CD14-positive monocyte (primary cell): ENCODE results near the gene MPL. TPM values are rescaled to one million over a fixed set of nuclear protein-coding genes. Genes with fewer than 3 reads are reported as not detected.

Source experiments
- DNase-seq, 3 donors: peaks; one replicate each; pipeline ENCODE4 v3.0.0-alpha.2; 2011 to 2022
- H2AFZ ChIP-seq: 2 replicates; pipeline ENCODE4 v1.6.0; 2012; ENCODE audit warnings: mild to moderate bottlenecking, low read depth, low read length, inconsistent platforms; ENCODE audit not compliant: insufficient read depth, poor library complexity, severe bottlenecking
- H3K27ac ChIP-seq, 2 donors: 1 replicate in 1 of 2; 2 replicates in 1 of 2; pipeline ENCODE4 v1.5.1; 2012 to 2013; ENCODE audit warnings: low read length in 2 of 2, control low read depth in 1 of 2, inconsistent platforms in 1 of 2, low read depth in 1 of 2, mild to moderate bottlenecking in 1 of 2
- H3K27me3 ChIP-seq, 2 donors: one replicate each; pipeline versions ENCODE4 v1.6.0 to v1.6.1; 2011 to 2013; ENCODE audit warnings: low read length in 2 of 2; ENCODE audit not compliant: control insufficient read depth in 2 of 2, insufficient read depth in 2 of 2
- H3K36me3 ChIP-seq, 2 donors: replicated peaks in 1 of 2; 1 replicate in 1 of 2; 2 replicates in 1 of 2; pipeline versions ENCODE4 v1.5.1 to v1.6.1; 2012 to 2013; ENCODE audit warnings: low read length in 2 of 2, control low read depth in 1 of 2, inconsistent platforms in 1 of 2, mild to moderate bottlenecking in 1 of 2; ENCODE audit not compliant: insufficient read depth in 2 of 2, control insufficient read depth in 1 of 2
- H3K4me1 ChIP-seq, 2 donors: 1 replicate in 1 of 2; 2 replicates in 1 of 2; pipeline versions ENCODE4 v1.5.1 to v1.6.1; 2012 to 2013; ENCODE audit warnings: low read length in 2 of 2, control low read depth in 1 of 2, inconsistent platforms in 1 of 2, mild to moderate bottlenecking in 1 of 2, moderate library complexity in 1 of 2; ENCODE audit not compliant: insufficient read depth in 2 of 2, control insufficient read depth in 1 of 2
- H3K4me2 ChIP-seq: replicated peaks from 2 replicates; pipeline ENCODE3; 2012; ENCODE audit warnings: low read length, moderate library complexity, mild to moderate bottlenecking; ENCODE audit not compliant: poor library complexity, severe bottlenecking; ENCODE audit errors: extremely low read depth
- H3K4me3 ChIP-seq, 3 experiments: fragments of 200-600 bp in 1 of 3; sonication (generic) in 1 of 3; replicated peaks in 1 of 3; 1 replicate in 2 of 3; 2 replicates in 1 of 3; pipeline ENCODE4 v1.5.1; 2011 to 2013; ENCODE audit warnings: low read length in 3 of 3, mild to moderate bottlenecking in 3 of 3, control low read depth in 2 of 3, low read depth in 2 of 3, inconsistent platforms in 1 of 3, moderate library complexity in 1 of 3
- H3K79me2 ChIP-seq: 2 replicates; pipeline ENCODE4 v1.6.0; 2012; ENCODE audit warnings: mild to moderate bottlenecking, control low read depth, inconsistent platforms, low read length, moderate library complexity; ENCODE audit not compliant: insufficient read depth
- H3K9ac ChIP-seq: 2 replicates; pipeline ENCODE4 v1.6.0; 2017; ENCODE audit warnings: low read length, mild to moderate bottlenecking; ENCODE audit not compliant: insufficient read depth, poor library complexity, severe bottlenecking
- H3K9me3 ChIP-seq, 2 donors: replicated peaks in 1 of 2; 1 replicate in 1 of 2; 2 replicates in 1 of 2; pipeline versions ENCODE4 v1.5.1 to v1.6.1; 2012 to 2013; ENCODE audit warnings: low read length in 2 of 2, control low read depth in 1 of 2; ENCODE audit not compliant: control insufficient read depth in 1 of 2, insufficient read depth in 1 of 2
- H4K20me1 ChIP-seq: 2 replicates; pipeline ENCODE4 v1.6.0; 2012; ENCODE audit warnings: mild to moderate bottlenecking, low read length, control low read depth, moderate library complexity; ENCODE audit not compliant: insufficient read depth
- H3K27ac Mint-ChIP-seq, 7 donors: one replicate each; pipeline ENCODE4 v1.8.0; 2020; ENCODE audit warnings: mild to moderate bottlenecking in 7 of 7, mixed read lengths in 7 of 7, moderate library complexity in 6 of 7, inconsistent platforms in 2 of 7
- H3K27me3 Mint-ChIP-seq, 3 donors: one replicate each; pipeline ENCODE4 v1.8.0; 2021 to 2022; ENCODE audit warnings: low read depth in 3 of 3, mild to moderate bottlenecking in 3 of 3, mixed read lengths in 3 of 3, moderate library complexity in 3 of 3, inconsistent platforms in 1 of 3
- H3K36me3 Mint-ChIP-seq, 2 donors: one replicate each; pipeline ENCODE4 v1.8.0; 2020; ENCODE audit warnings: mixed read lengths in 2 of 2, inconsistent platforms in 1 of 2, mild to moderate bottlenecking in 1 of 2
- H3K4me1 Mint-ChIP-seq: one replicate; pipeline ENCODE4 v1.8.0; 2020; ENCODE audit warnings: mild to moderate bottlenecking, mixed read lengths
- H3K4me3 Mint-ChIP-seq, 2 donors: one replicate each; pipeline ENCODE4 v1.8.0; 2020; ENCODE audit warnings: mild to moderate bottlenecking in 2 of 2, mixed read lengths in 2 of 2, moderate library complexity in 1 of 2
- H3K9me3 Mint-ChIP-seq, 7 donors: one replicate each; pipeline ENCODE4 v1.8.0; 2020 to 2022; ENCODE audit warnings: mixed read lengths in 7 of 7, mild to moderate bottlenecking in 6 of 7, moderate library complexity in 6 of 7, inconsistent platforms in 2 of 7
- CTCF ChIP-seq: fragments of 200-600 bp; IDR thresholded peaks from one replicate; pipeline ENCODE4 v1.8.0; 2022; ENCODE audit warnings: antibody characterized with exemption, mild to moderate bottlenecking
- WGBS: methylation state at CpG from one replicate; pipeline ENCODE4 v1.1.5; 2013; ENCODE audit warnings: missing lambda C conversion rate; ENCODE audit not compliant: insufficient coverage; 5-methylcytosine and 5-hydroxymethylcytosine counted together
- intact Hi-C, 2 donors: fragments of 100-400 bp; cut with micrococcal nuclease; formaldehyde crosslinking; loops; one replicate each; pipeline versions ENCODE4 v1.15.0 to v1.15.1; 2023
- polyA plus RNA-seq, 3 donors: library from polyadenylated mRNA; depleted of rRNA in 1 of 3; unstranded in 2 of 3; stranded (reverse) in 1 of 3; fragments of 300-500 nt in 2 of 3; fragments of >200 nt in 1 of 3; fragmentation: Illumina TruSeq in 2 of 3; gene quantifications; 1 replicate in 2 of 3; 2 replicates in 1 of 3; pipeline ENCODE4 v1.2.3, GENCODE V29; 2012 to 2021

The MPL gene
- polyA plus RNA-seq, 3 donors, result not detected

DNA sequence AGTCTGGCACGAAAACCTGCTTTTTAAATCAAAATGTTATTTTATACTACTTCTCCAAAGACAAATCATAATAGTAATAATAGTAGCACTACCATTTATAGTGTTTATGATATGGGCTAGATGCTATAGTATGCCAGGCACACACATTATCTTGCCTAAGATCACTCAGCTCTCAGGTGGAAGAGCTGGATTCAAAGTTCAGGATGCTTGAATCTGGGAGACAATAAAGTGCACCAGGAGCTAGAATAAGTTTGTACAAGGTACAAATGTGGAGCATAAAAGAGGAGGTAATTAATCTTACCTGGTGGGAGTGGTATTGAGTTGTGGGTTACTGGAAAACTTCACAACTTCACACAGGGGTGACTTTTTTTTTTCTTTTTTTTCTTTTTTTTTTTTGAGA, 40.2 kb downstream of the MPL start:
- WGBS, result no CpG with 5 or more reads among the region's 1 CpG
- H3K36me3 ChIP-seq, result peaks cover 3 to 17% of the 10 kb centered on the region in 2 donors
- no peak overlapping the region for H3K27ac ChIP-seq
- no peak overlapping the region for H3K9ac ChIP-seq
- Mint-ChIP-seq H3K27ac (no peak overlapping the region), H3K4me3 (no peak overlapping the region), H3K27me3 (peaks cover 0 to 2% (median 0%) of the 10 kb centered on the region in 3 donors), H3K4me1 (peaks cover 23% of the 10 kb centered on the region), H3K36me3 (peaks cover 27 to 35% of the 10 kb centered on the region in 2 donors), H3K9me3 (no peaks in the 10 kb centered on the region)
- no peaks in the 10 kb centered on the region for H3K27me3 ChIP-seq
- H2AFZ ChIP-seq, result no peak overlapping the region
- no peak for DNase-seq
- H3K4me1 ChIP-seq, result peaks cover 27 to 33% of the 10 kb centered on the region in 2 donors
- TF ChIP-seq CTCF, result no peak
- H3K9me3 ChIP-seq, result no peaks in the 10 kb centered on the region
- H3K4me3 ChIP-seq, result no peak overlapping the region
- intact Hi-C loops, result no loop called here
- no peak overlapping the region for H3K4me2 ChIP-seq
- no peaks in the 10 kb centered on the region for H3K79me2 ChIP-seq
- peaks cover 5% of the 10 kb centered on the region for H4K20me1 ChIP-seq

GRCh38 chr1:43379476-43379875, 41.9 kb downstream of the MPL start:
- no peak overlapping the region for H3K9ac ChIP-seq
- H2AFZ ChIP-seq, result no peak overlapping the region
- peaks cover 19 to 22% of the 10 kb centered on the region in 2 donors for H3K4me1 ChIP-seq
- H3K27me3 ChIP-seq, result no peaks in the 10 kb centered on the region
- peaks cover 0 to 2% (median 0%) of the 10 kb centered on the region in 3 donors for H3K27me3 Mint-ChIP-seq
- H3K36me3 ChIP-seq, result peaks cover 20 to 34% of the 10 kb centered on the region in 2 donors
- H3K4me2 ChIP-seq, result no peak overlapping the region
- H3K27ac Mint-ChIP-seq, result peak overlapping the region in 1 of 7 donors; percentile 5
- H3K9me3 Mint-ChIP-seq, result peaks cover 0 to 2% (median 0%) of the 10 kb centered on the region in 7 donors
- H3K9me3 ChIP-seq, result no peaks in the 10 kb centered on the region
- no peaks in the 10 kb centered on the region for H4K20me1 ChIP-seq
- 100% methylated on average over 1 of the region's 1 CpG for WGBS
- H3K4me3 ChIP-seq, result no peak overlapping the region
- H3K4me3 Mint-ChIP-seq, result no peak overlapping the region
- no peaks in the 10 kb centered on the region for H3K79me2 ChIP-seq
- intact Hi-C loops, result no loop called here
- no peak overlapping the region for H3K27ac ChIP-seq
- H3K4me1 Mint-ChIP-seq, result peaks cover 28% of the 10 kb centered on the region
- H3K36me3 Mint-ChIP-seq, result peaks cover 44 to 52% of the 10 kb centered on the region in 2 donors
- TF ChIP-seq CTCF, result no peak
- no peak for DNase-seq
